DND-41 (cell line): ENCODE data around the gene SAFB2.

ENCODE experiments used
- ATAC-seq: fragments of 200-7000 bp; cut with Tn5 transposase; 3 replicates; pipeline ENCODE4 v1.9.1; 2021; ENCODE audit warnings: low read depth; ENCODE audit not compliant: insufficient read depth
- DNase-seq: peaks from one replicate; pipeline ENCODE4 v3.0.0-alpha.2; 2020
- H2AFZ ChIP-seq: 2 replicates; pipeline ENCODE4 v1.6.0; 2012; ENCODE audit warnings: low read depth, low read length
- H3K27ac ChIP-seq: 2 replicates; pipeline ENCODE4 v1.5.1; 2012; ENCODE audit warnings: low read length, inconsistent platforms
- H3K27me3 ChIP-seq: fragments of 200-600 bp; sonication (generic); 2 replicates; pipeline ENCODE4 v1.6.0; 2012; ENCODE audit warnings: low read length, mild to moderate bottlenecking, inconsistent platforms; ENCODE audit not compliant: insufficient read depth, poor library complexity
- H3K36me3 ChIP-seq: 2 replicates; pipeline ENCODE4 v1.5.1; 2012; ENCODE audit warnings: low read length, inconsistent platforms; ENCODE audit not compliant: insufficient read depth
- H3K4me1 ChIP-seq: 2 replicates; pipeline ENCODE4 v1.5.1; 2012; ENCODE audit warnings: mild to moderate bottlenecking, low read length; ENCODE audit not compliant: insufficient read depth
- H3K4me2 ChIP-seq: 2 replicates; pipeline ENCODE4 v1.6.0; 2012; ENCODE audit warnings: mild to moderate bottlenecking, moderate library complexity, low read length, inconsistent platforms; ENCODE audit not compliant: insufficient read depth
- H3K4me3 ChIP-seq, 2 experiments: fragments of 200-600 bp in 1 of 2; shearing (Covaris generic) in 1 of 2; 2 replicates each; pipeline ENCODE4 v1.5.1; 2012 to 2016; ENCODE audit warnings: inconsistent platforms in 2 of 2, low read length in 2 of 2, mild to moderate bottlenecking in 2 of 2, low read depth in 1 of 2, moderate library complexity in 1 of 2
- H3K79me2 ChIP-seq: 2 replicates; pipeline ENCODE4 v1.6.0; 2012; ENCODE audit warnings: low read length, inconsistent platforms; ENCODE audit not compliant: insufficient read depth
- H3K9ac ChIP-seq: 2 replicates; pipeline ENCODE4 v1.6.0; 2012; ENCODE audit warnings: low read depth, mild to moderate bottlenecking, inconsistent platforms, low read length, moderate library complexity
- H3K9me3 ChIP-seq: 2 replicates; pipeline ENCODE4 v1.5.1; 2012; ENCODE audit warnings: low read length, moderate library complexity, mild to moderate bottlenecking, inconsistent platforms; ENCODE audit not compliant: insufficient read depth, severe bottlenecking
- H4K20me1 ChIP-seq: 2 replicates; pipeline ENCODE4 v1.6.0; 2012; ENCODE audit warnings: low read length; ENCODE audit not compliant: insufficient read depth
- CTCF ChIP-seq: IDR thresholded peaks from 2 replicates; pipeline ENCODE4 v1.5.1; 2012; ENCODE audit warnings: borderline replicate concordance, low read length, moderate library complexity, mild to moderate bottlenecking; ENCODE audit not compliant: poor library complexity, severe bottlenecking; ENCODE audit errors: extremely low read depth
- EZH2 ChIP-seq: IDR thresholded peaks from 3 replicates; pipeline ENCODE4 v1.6.1; 2012; ENCODE audit warnings: borderline replicate concordance, low read depth, mild to moderate bottlenecking, moderate library complexity, low read length, inconsistent platforms; ENCODE audit not compliant: severe bottlenecking

Gene SAFB2

GRCh38 chr19:5571777-5572176 is 50.8 kb downstream of the SAFB2 start:
- Histone ChIP-seq H3K36me3 (no peaks in the 10 kb centered on the region), H2AFZ (no peak overlapping the region), H3K9me3 (no peaks in the 10 kb centered on the region), H3K4me1 (no peaks in the 10 kb centered on the region), H4K20me1 (no peaks in the 10 kb centered on the region), H3K4me3 (no peak overlapping the region), H3K27ac (no peak overlapping the region), H3K27me3 (no peaks in the 10 kb centered on the region), H3K9ac (no peak overlapping the region), H3K4me2 (no peak overlapping the region), H3K79me2 (no peaks in the 10 kb centered on the region)
- TF ChIP-seq EZH2: no peak
- no peak for TF ChIP-seq CTCF
- DNase-seq (no peak), ATAC-seq (no peak)

- TF ChIP-seq CTCF (no peak), EZH2 (no peak)
- Histone ChIP-seq H3K79me2 (no peaks in the 10 kb centered on the region), H3K9ac (no peak overlapping the region), H4K20me1 (no peaks in the 10 kb centered on the region), H3K27me3 (no peaks in the 10 kb centered on the region), H2AFZ (no peak overlapping the region), H3K36me3 (no peaks in the 10 kb centered on the region), H3K4me1 (no peaks in the 10 kb centered on the region), H3K27ac (no peak overlapping the region), H3K4me2 (no peak overlapping the region), H3K4me3 (no peak overlapping the region), H3K9me3 (no peaks in the 10 kb centered on the region)
- DNase-seq (no peak), ATAC-seq (no peak)
Observed at GRCh38 chr19:5567970-5568407, 54.6 kb downstream of the SAFB2 start.

- no peaks in the 10 kb centered on the region for H3K4me1 ChIP-seq
- ATAC-seq: no peak
- no peaks in the 10 kb centered on the region for H3K36me3 ChIP-seq
- no peak within 1 kb of the TSS for H2AFZ ChIP-seq
- H3K4me3 ChIP-seq: no peak within 1 kb of the TSS
- H4K20me1 ChIP-seq: no peaks in the 10 kb centered on the region
- no peak for TF ChIP-seq EZH2
- no peak for TF ChIP-seq CTCF
- no peak within 1 kb of the TSS for H3K9ac ChIP-seq
- no peak within 1 kb of the TSS for H3K4me2 ChIP-seq
- no peak for DNase-seq
- H3K79me2 ChIP-seq: no peaks in the 10 kb centered on the region
- H3K27me3 ChIP-seq: no peaks in the 10 kb centered on the region
- no peak within 1 kb of the TSS for H3K27ac ChIP-seq
- no peaks in the 10 kb centered on the region for H3K9me3 ChIP-seq
Observed at GRCh38 chr19:5567360-5567969, 55.1 kb downstream of the SAFB2 start, which contains the start of gene TINCR. TINCR (minus strand) TSS chr19:5567953.

GRCh38 chr19:5564930-5565329 is 57.6 kb downstream of the SAFB2 start:
- H3K79me2 ChIP-seq: no peaks in the 10 kb centered on the region

More at GRCh38 chr19:5564930-5565329, 57.6 kb downstream of the SAFB2 start:
- no peak for TF ChIP-seq EZH2
- TF ChIP-seq CTCF: no peak
- no peak for DNase-seq
- Histone ChIP-seq H3K36me3 (no peaks in the 10 kb centered on the region), H4K20me1 (no peaks in the 10 kb centered on the region), H3K27me3 (no peaks in the 10 kb centered on the region), H3K9ac (no peak overlapping the region), H3K4me3 (no peak overlapping the region), H2AFZ (no peak overlapping the region), H3K4me1 (no peaks in the 10 kb centered on the region), H3K4me2 (no peak overlapping the region), H3K9me3 (peaks cover 4% of the 10 kb centered on the region), H3K27ac (no peak overlapping the region)
- no peak for ATAC-seq
